Brain microvascular endothelial cell (primary cell): ENCODE measurements around the gene PWWP2B.

Experiments
- DNase-seq: peaks from one replicate; pipeline ENCODE4 v3.0.0-alpha.2; 2020
- H3K27ac ChIP-seq: fragments of 250-450 bp; sonication (Bioruptor Pico); 2 replicates; pipeline ENCODE4 v1.5.1; 2020; ENCODE audit warnings: mild to moderate bottlenecking, moderate library complexity
- H3K27me3 ChIP-seq: fragments of 250-450 bp; sonication (Bioruptor Pico); replicated peaks from 2 replicates; pipeline ENCODE4 v1.5.1; 2020; ENCODE audit warnings: mild to moderate bottlenecking
- H3K36me3 ChIP-seq: fragments of 250-450 bp; sonication (Bioruptor Pico); replicated peaks from 2 replicates; pipeline ENCODE4 v1.5.1; 2020; ENCODE audit warnings: mild to moderate bottlenecking
- H3K4me3 ChIP-seq: 2 replicates; pipeline ENCODE4 v1.5.1; 2011; ENCODE audit warnings: low read depth, mild to moderate bottlenecking, control low read depth, low read length, moderate library complexity
- CTCF ChIP-seq: IDR thresholded peaks from 2 replicates; pipeline ENCODE4 v1.5.1; 2011; ENCODE audit warnings: low read depth, mild to moderate bottlenecking, moderate library complexity, low read length, control low read depth, inconsistent platforms; ENCODE audit errors: missing control alignments
- in situ Hi-C: cut with HindIII; loops from 2 replicates; pipeline ENCODE4 v1.10.0; 2017; ENCODE audit warnings: low sequenced_read_pairs, low pct_ligation_motif_present

Gene PWWP2B

GRCh38 chr10:132422903-132423825, 26.2 kb downstream of the PWWP2B start:
- in situ Hi-C loops = no loop called here
- DNase-seq = no peak
- no peak for TF ChIP-seq CTCF
- H3K36me3 ChIP-seq = no peaks in the 10 kb centered on the region
- no peaks in the 10 kb centered on the region for H3K27me3 ChIP-seq
- no peak overlapping the region for H3K4me3 ChIP-seq
- no peak overlapping the region for H3K27ac ChIP-seq

GRCh38 chr10:132423966-132424861, 27.2 kb downstream of the PWWP2B start:
- H3K27ac ChIP-seq = no peak overlapping the region
- no peak for DNase-seq
- no peaks in the 10 kb centered on the region for H3K36me3 ChIP-seq
- TF ChIP-seq CTCF = no peak
- no peak overlapping the region for H3K4me3 ChIP-seq
- no peaks in the 10 kb centered on the region for H3K27me3 ChIP-seq
- in situ Hi-C loops = no loop called here

GRCh38 chr10:132425029-132425756, 28.2 kb downstream of the PWWP2B start:
- no peaks in the 10 kb centered on the region for H3K27me3 ChIP-seq
- no peak overlapping the region for H3K27ac ChIP-seq
- in situ Hi-C loops = no loop called here
- H3K4me3 ChIP-seq = no peak overlapping the region
- no peak for TF ChIP-seq CTCF
- DNase-seq = no peak
- H3K36me3 ChIP-seq = no peaks in the 10 kb centered on the region

GRCh38 chr10:132425757-132426155, 28.8 kb downstream of the PWWP2B start:
- no peaks in the 10 kb centered on the region for H3K36me3 ChIP-seq
- no peaks in the 10 kb centered on the region for H3K27me3 ChIP-seq
- H3K4me3 ChIP-seq = no peak overlapping the region
- TF ChIP-seq CTCF = no peak
- in situ Hi-C loops = no loop called here
- no peak for DNase-seq
- H3K27ac ChIP-seq = no peak overlapping the region

GRCh38 chr10:132427006-132427771, 30.2 kb downstream of the PWWP2B start:
- DNase-seq = no peak
- TF ChIP-seq CTCF = no peak
- H3K27me3 ChIP-seq = no peaks in the 10 kb centered on the region
- no peak overlapping the region for H3K27ac ChIP-seq
- H3K36me3 ChIP-seq = no peaks in the 10 kb centered on the region
- in situ Hi-C loops = no loop called here
- H3K4me3 ChIP-seq = no peak overlapping the region
